Naive thymus-derived CD8-positive, alpha-beta T cell (primary cell): ENCODE data around the gene ZNF382. TPM values are rescaled to one million over a fixed set of nuclear protein-coding genes. Genes with fewer than 3 reads are reported as not detected.
"Not testable (repeated sequence)": the region's sequence is repeated elsewhere in the genome, so short reads cannot be mapped to it uniquely, and the experiment has no call there.

Source experiments
- ATAC-seq, 2 donors: fragments of 150-1000 bp; cut with Tn5 transposase in 1 of 2; sonication (Bioruptor Pico), chemical (Tn5 transposase) in 1 of 2; 1 replicate in 1 of 2; 2 replicates in 1 of 2; pipeline ENCODE4 v1.10.0; 2021; ENCODE audit warnings: mild to moderate bottlenecking in 2 of 2, moderate library complexity in 2 of 2
- POLR2A ChIA-PET: fragments of 350-600 bp; sonication (Branson Sonifier 250); formaldehyde crosslinking; loops from one replicate; lab custom pipeline; 2021; ENCODE audit warnings: antibody characterized with exemption; lab: Charles Lee
- DNase-seq, 10 donors: peaks; one replicate each; pipeline versions ENCODE4 v3.0.0 to v3.0.0-alpha.2; 2020 to 2022
- H3K27ac Mint-ChIP-seq, 10 donors: one replicate each; pipeline ENCODE4 v1.8.0; 2020 to 2022; ENCODE audit warnings: mild to moderate bottlenecking in 10 of 10, mixed read lengths in 10 of 10, moderate library complexity in 4 of 10, inconsistent platforms in 1 of 10
- H3K27me3 Mint-ChIP-seq, 5 donors: one replicate each; pipeline ENCODE4 v1.8.0; 2021 to 2022; ENCODE audit warnings: mixed read lengths in 5 of 5
- H3K36me3 Mint-ChIP-seq, 3 donors: one replicate each; pipeline ENCODE4 v1.8.0; 2020 to 2022; ENCODE audit warnings: mixed read lengths in 3 of 3, mild to moderate bottlenecking in 2 of 3, inconsistent platforms in 1 of 3
- H3K4me1 Mint-ChIP-seq, 4 donors: one replicate each; pipeline ENCODE4 v1.8.0; 2021 to 2022; ENCODE audit warnings: mixed read lengths in 4 of 4
- H3K4me3 Mint-ChIP-seq, 10 donors: one replicate each; pipeline ENCODE4 v1.8.0; 2020 to 2022; ENCODE audit warnings: mild to moderate bottlenecking in 10 of 10, mixed read lengths in 10 of 10, moderate library complexity in 6 of 10, inconsistent platforms in 1 of 10
- H3K9me3 Mint-ChIP-seq, 9 donors: one replicate each; pipeline ENCODE4 v1.8.0; 2020 to 2022; ENCODE audit warnings: mixed read lengths in 9 of 9, mild to moderate bottlenecking in 3 of 9, inconsistent platforms in 1 of 9, moderate library complexity in 1 of 9
- polyA plus RNA-seq, 3 donors: library from polyadenylated mRNA; unstranded; fragments of 300-500 nt; fragmentation: Illumina TruSeq; gene quantifications; one replicate each; pipeline ENCODE4 v1.2.3, GENCODE V29; 2021
- total RNA-seq, 8 experiments: library from RNA in 2 of 8; stranded (reverse) in 2 of 8; gene quantifications; one replicate each; pipeline ENCODE4 v1.2.3 and lab custom pipeline; 2021 to 2026

Gene ZNF382
- total RNA-seq (10 to 100 TPM; 22.6 to 25.2 TPM), polyA plus RNA-seq (1 to 10 TPM; 3.3 to 7.9 (median 7.1) TPM), total RNA-seq (lab: John Stamatoyannopoulos, UW) (10.3 to 33.3 (median 12.3) reads per million in 6 experiments)

GRCh38 chr19:36605101-36605876 is at the start of gene ZNF382:
Gene ZNF382 (plus strand): TSS chr19:36605313. CDS start chr19:36609915, 4,602 bp downstream.
- POLR2A ChIA-PET: interaction anchor here (0.7 to 2.5 kb wide), 20 partner anchors 10 to 901 kb away, joined by 3 to 24 read pairs (median 6); partner anchors contain the start of genes ZFP14, ZNF146, ZNF260 and ZNF345
- Mint-ChIP-seq H3K4me1 (peaks cover 16 to 31% (median 30%) of the 10 kb centered on the region in 4 donors), H3K27ac (peak within 1 kb of the TSS; percentile 86 to 98 (median 96)), H3K9me3 (peaks cover 0 to 27% (median 14%) of the 10 kb centered on the region in 9 donors), H3K36me3 (peaks cover 23 to 41% (median 33%) of the 10 kb centered on the region in 3 donors), H3K27me3 (no peaks in the 10 kb centered on the region), H3K4me3 (peak within 1 kb of the TSS; percentile 88 to 99 (median 96))
- DNase-seq: peak; percentile 71 to 93 (median 83)
- ATAC-seq: peak; percentile 78 to 84

DNA sequence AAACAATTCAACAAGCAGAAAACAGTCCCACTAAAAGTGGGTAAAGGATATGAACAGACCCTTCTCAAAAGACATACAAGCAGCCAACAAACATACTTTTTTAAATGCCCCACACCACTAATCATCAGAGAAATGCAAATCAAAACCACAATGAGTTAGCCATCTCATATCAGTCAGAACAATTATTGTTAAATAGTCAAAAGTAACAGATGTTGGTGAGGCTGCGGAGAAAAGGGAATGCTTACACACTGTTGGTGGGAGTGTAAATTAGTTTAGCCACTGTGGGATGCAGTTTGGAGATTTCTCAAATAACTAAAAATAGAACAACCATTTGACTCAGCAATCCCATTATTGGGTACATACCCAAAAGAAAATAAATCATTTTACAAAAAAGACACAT is 40.7 kb upstream of the ZNF382 start:
- peak overlapping the region in 1 of 10 donors; percentile 15 for H3K4me3 Mint-ChIP-seq
- no peak overlapping the region for H3K27ac Mint-ChIP-seq

GRCh38 chr19:36572593-36573019 is 32.5 kb upstream of the ZNF382 start:
- peaks cover 24 to 67% (median 59%) of the 10 kb centered on the region in 3 donors for H3K36me3 Mint-ChIP-seq
- no peak for DNase-seq
- POLR2A ChIA-PET: interaction anchor here (0.9 to 2.7 kb wide), 8 partner anchors 19 to 600 kb away, joined by 3 to 19 read pairs (median 8); partner anchors contain the start of genes ZNF260, ZNF345, ZNF382 and ZNF461
- H3K27ac Mint-ChIP-seq: peak overlapping the region; percentile 96 to 100 (median 97)
- H3K9me3 Mint-ChIP-seq: peaks cover 0 to 44% (median 16%) of the 10 kb centered on the region in 9 donors
- H3K4me1 Mint-ChIP-seq: peaks cover 30 to 52% (median 46%) of the 10 kb centered on the region in 4 donors
- no peaks in the 10 kb centered on the region for H3K27me3 Mint-ChIP-seq
- peak overlapping the region; percentile 83 to 100 (median 94) for H3K4me3 Mint-ChIP-seq
- ATAC-seq: no peak

More for the DNA sequence above, 40.7 kb upstream of the ZNF382 start:
- Mint-ChIP-seq H3K4me1 (peaks cover 6 to 24% (median 13%) of the 10 kb centered on the region in 4 donors), H3K27me3 (no peaks in the 10 kb centered on the region), H3K9me3 (peaks cover 0 to 100% (median 58%) of the 10 kb centered on the region in 9 donors), H3K36me3 (peaks cover 71 to 97% (median 97%) of the 10 kb centered on the region in 3 donors)
- DNase-seq: no peak
- POLR2A ChIA-PET: interaction anchor here (1.9 kb wide), 1 partner anchor 9 kb away, joined by 5 read pairs; the partner anchor contains the start of gene ZNF529
- ATAC-seq: no peak

GRCh38 chr19:36573020-36573894 is 31.9 kb upstream of the ZNF382 start, which contains the start of gene ZNF529:
Gene ZNF529 (minus strand): TSS chr19:36573292. CDS start chr19:36572346, 946 bp downstream.
- peak within 1 kb of the TSS; percentile 96 to 100 (median 97) for H3K27ac Mint-ChIP-seq
- H3K27me3 Mint-ChIP-seq: no peaks in the 10 kb centered on the region
- POLR2A ChIA-PET: interaction anchor here (0.9 to 2.7 kb wide), 9 partner anchors 9 to 599 kb away, joined by 3 to 19 read pairs (median 6); partner anchors contain the start of genes ZNF260, ZNF345, ZNF382 and ZNF461
- DNase-seq: peak; percentile 65 to 93 (median 88)
- ATAC-seq: peak; percentile 84 to 93
- H3K9me3 Mint-ChIP-seq: peaks cover 0 to 40% (median 11%) of the 10 kb centered on the region in 9 donors
- peak within 1 kb of the TSS; percentile 83 to 100 (median 94) for H3K4me3 Mint-ChIP-seq
- peaks cover 25 to 48% (median 41%) of the 10 kb centered on the region in 4 donors for H3K4me1 Mint-ChIP-seq
- peaks cover 19 to 64% (median 57%) of the 10 kb centered on the region in 3 donors for H3K36me3 Mint-ChIP-seq

DNA sequence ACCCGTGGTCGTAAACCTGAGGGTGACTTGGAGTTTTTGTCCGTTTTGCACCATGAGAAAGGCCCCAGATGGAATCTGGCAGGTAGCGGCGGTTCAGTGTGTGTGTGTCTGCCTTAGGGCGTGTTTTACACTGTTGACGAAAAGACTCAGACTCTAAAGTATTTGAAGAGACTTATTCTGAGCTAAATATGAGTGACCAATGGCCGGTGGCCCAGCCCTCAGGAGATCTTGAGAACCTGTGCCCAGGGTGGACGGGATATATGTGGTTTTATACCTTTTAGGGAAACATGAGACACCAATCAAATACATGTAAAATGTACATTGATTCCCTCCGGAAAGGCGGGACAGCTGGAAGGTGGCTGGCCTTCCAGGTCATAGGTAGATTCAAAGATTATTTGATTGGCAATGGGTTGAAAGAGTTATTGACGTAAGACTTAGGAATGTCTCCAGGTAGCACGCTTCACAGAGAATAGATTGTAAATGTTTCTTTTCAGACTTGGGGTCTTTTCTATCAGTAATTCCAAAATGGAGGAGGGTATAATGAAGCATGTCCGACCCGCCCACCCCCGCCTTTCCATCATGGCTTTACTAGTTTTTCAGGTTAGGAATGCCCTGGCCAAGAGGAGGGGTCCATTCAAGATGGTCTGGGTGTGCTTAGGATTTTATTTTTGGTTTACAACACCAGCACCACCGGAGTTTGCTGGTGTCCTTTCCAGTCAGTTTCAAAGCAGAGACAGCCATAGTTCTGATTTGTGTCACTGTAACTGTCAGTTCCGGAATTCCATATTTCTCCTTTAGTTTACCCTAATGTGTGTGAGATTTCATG is 31.0 kb upstream of the ZNF382 start:
- Mint-ChIP-seq H3K36me3 (peaks cover 14 to 59% (median 57%) of the 10 kb centered on the region in 3 donors), H3K4me3 (peak overlapping the region; percentile 83 to 100 (median 94)), H3K4me1 (peaks cover 25 to 42% (median 39%) of the 10 kb centered on the region in 4 donors), H3K27me3 (no peaks in the 10 kb centered on the region), H3K27ac (peak overlapping the region; percentile 96 to 100 (median 97)), H3K9me3 (peaks cover 0 to 34% (median 8%) of the 10 kb centered on the region in 9 donors)
- ATAC-seq: no peak
- POLR2A ChIA-PET: interaction anchor here (0.6 to 2.7 kb wide), 6 partner anchors 10 to 639 kb away, joined by 3 to 19 read pairs (median 8); partner anchors contain the start of genes ZNF260, ZNF345, ZNF461 and ZNF566
- DNase-seq: peak in 1 of 10 donors; percentile 8

- POLR2A ChIA-PET: interaction anchor here (0.6 to 2.7 kb wide), 3 partner anchors 85 to 638 kb away, joined by 3 to 19 read pairs (median 10); partner anchors contain the start of genes ZNF345 and ZNF566
- no peaks in the 10 kb centered on the region for H3K27me3 Mint-ChIP-seq
- H3K4me1 Mint-ChIP-seq: peaks cover 25 to 40% (median 37%) of the 10 kb centered on the region in 4 donors
- ATAC-seq: no peak
- no peak for DNase-seq
- H3K36me3 Mint-ChIP-seq: peaks cover 15 to 58% (median 54%) of the 10 kb centered on the region in 3 donors
- H3K27ac Mint-ChIP-seq: peak overlapping the region; percentile 40 to 99 (median 96)
- peak overlapping the region; percentile 83 to 100 (median 94) for H3K4me3 Mint-ChIP-seq
- H3K9me3 Mint-ChIP-seq: peaks cover 0 to 33% (median 9%) of the 10 kb centered on the region in 9 donors
Measured at GRCh38 chr19:36574741-36575140, 30.4 kb upstream of the ZNF382 start.

GRCh38 chr19:36577271-36577996 is 27.7 kb upstream of the ZNF382 start:
- no peaks in the 10 kb centered on the region for H3K27me3 Mint-ChIP-seq
- H3K9me3 Mint-ChIP-seq: peaks cover 0 to 46% (median 19%) of the 10 kb centered on the region in 9 donors
- peaks cover 30 to 61% (median 60%) of the 10 kb centered on the region in 3 donors for H3K36me3 Mint-ChIP-seq
- H3K27ac Mint-ChIP-seq: no peak overlapping the region
- H3K4me1 Mint-ChIP-seq: peaks cover 19 to 29% (median 26%) of the 10 kb centered on the region in 4 donors
- H3K4me3 Mint-ChIP-seq: no peak overlapping the region
- DNase-seq: no peak
- POLR2A ChIA-PET: interaction anchor here (0.7 to 1.0 kb wide), 4 partner anchors 11 to 849 kb away, joined by 3 to 4 read pairs (median 4); partner anchors contain the start of gene ZNF420
- ATAC-seq: no peak

DNA sequence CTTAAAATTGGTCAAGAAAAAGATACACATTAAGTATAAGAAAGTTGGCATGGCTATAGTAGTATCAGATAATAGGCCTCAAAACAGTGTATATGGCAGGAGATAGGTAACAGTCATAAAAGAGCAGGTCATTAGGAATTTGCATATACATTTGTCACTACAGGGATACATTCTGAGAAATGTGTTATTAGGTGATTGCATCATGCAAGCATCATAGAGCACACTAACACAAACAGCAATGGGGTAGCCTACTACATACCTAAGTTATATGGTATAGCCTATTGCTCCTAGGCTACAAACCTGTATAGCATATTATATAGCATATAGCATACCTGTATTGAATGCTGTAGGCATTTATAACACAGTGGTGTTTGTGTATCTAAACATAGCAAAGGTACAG is 25.9 kb upstream of the ZNF382 start:
- no peak overlapping the region for H3K27ac Mint-ChIP-seq
- no peak for DNase-seq
- POLR2A ChIA-PET: interaction anchor here (0.9 to 1.3 kb wide), 2 partner anchors 33 to 51 kb away, joined by 3 read pairs; partner anchors contain the start of gene ZNF260
- peaks cover 8 to 13% (median 9%) of the 10 kb centered on the region in 4 donors for H3K4me1 Mint-ChIP-seq
- H3K4me3 Mint-ChIP-seq: peak overlapping the region in 1 of 10 donors; percentile 14
- peaks cover 0 to 60% (median 29%) of the 10 kb centered on the region in 9 donors for H3K9me3 Mint-ChIP-seq
- no peaks in the 10 kb centered on the region for H3K27me3 Mint-ChIP-seq
- H3K36me3 Mint-ChIP-seq: peaks cover 34 to 77% (median 71%) of the 10 kb centered on the region in 3 donors
- no peak for ATAC-seq

DNA sequence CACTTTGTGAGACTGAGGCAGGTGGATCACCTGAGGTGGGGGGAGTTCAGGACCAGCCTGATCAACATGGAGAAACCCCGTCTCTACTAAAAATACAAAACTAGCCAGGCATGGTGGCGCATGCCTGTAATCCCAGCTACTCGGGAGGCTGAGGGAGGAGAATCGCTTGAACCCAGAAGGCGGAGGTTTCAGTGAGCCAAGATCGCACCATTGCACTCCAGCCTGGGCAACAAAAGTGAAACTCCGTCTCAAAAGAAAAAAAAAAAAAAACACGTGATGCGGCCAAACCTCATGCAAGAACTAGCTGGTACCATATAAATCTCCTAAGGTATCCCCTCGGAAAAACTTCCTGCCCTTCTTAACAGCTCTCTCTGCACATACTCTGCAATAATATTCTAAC is 2.4 kb upstream of the ZNF382 start:
- Mint-ChIP-seq H3K4me3 (peak overlapping the region in 2 of 10 donors; percentile 13 to 51), H3K4me1 (peaks cover 16 to 36% (median 30%) of the 10 kb centered on the region in 4 donors), H3K27ac (peak overlapping the region in 2 of 10 donors; percentile 12 to 90), H3K36me3 (peaks cover 14 to 37% (median 15%) of the 10 kb centered on the region in 3 donors), H3K9me3 (peaks cover 4 to 20% (median 11%) of the 10 kb centered on the region in 9 donors)
- POLR2A ChIA-PET: interaction anchor here (0.6 to 0.7 kb wide), 2 partner anchors 206 to 554 kb away, joined by 3 read pairs; no protein-coding TSS in a partner anchor
- H3K27me3 Mint-ChIP-seq, ATAC-seq, DNase-seq: not testable (repeated sequence)
